ENCODE results near the gene PRKAR1B.

The PRKAR1B gene

DNA sequence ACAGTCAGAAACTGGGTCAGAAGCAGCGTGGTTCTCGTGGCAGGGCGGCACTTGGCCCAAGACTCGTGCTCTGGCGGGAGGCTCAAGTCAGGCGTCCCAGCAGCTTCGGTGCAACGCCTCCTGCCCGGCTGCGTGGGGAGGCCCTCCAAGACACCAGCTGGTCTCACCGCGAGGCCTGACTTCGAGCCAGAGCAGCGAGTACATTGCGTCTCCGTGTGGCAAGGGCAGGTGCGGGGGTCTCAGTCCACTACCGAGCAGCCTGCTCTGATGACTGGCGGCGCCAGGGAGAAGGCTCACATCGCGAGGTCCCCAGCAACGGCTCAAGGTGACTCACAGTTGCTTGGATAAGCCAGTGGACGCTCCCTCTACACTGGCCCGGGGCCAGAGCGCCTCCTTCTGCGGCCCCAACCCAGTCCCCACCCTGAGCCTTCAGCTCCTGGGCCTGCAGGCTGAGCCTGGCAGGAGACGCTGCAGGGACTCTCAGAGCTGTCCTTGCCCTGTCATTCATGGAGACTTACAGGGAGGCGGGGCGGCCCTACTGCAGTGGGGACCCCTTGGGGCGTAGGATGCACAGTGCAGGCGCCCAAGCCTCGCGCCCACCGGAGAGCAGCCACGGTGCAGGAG lies 41.9 kb upstream of the PRKAR1B start:
- POLR2A ChIA-PET, result interaction anchor here (0.6 kb wide), 1 partner anchor 108 kb away, joined by 3 read pairs; the partner anchor contains the start of gene GET4
- H3K4me1 ChIP-seq (ENCODE audit: control insufficient read depth, insufficient read depth, low read length), result no peaks in the 10 kb centered on the region
- H3K27ac ChIP-seq (ENCODE audit: extremely low read depth, low read depth, low read length), result no peak overlapping the region

DNA sequence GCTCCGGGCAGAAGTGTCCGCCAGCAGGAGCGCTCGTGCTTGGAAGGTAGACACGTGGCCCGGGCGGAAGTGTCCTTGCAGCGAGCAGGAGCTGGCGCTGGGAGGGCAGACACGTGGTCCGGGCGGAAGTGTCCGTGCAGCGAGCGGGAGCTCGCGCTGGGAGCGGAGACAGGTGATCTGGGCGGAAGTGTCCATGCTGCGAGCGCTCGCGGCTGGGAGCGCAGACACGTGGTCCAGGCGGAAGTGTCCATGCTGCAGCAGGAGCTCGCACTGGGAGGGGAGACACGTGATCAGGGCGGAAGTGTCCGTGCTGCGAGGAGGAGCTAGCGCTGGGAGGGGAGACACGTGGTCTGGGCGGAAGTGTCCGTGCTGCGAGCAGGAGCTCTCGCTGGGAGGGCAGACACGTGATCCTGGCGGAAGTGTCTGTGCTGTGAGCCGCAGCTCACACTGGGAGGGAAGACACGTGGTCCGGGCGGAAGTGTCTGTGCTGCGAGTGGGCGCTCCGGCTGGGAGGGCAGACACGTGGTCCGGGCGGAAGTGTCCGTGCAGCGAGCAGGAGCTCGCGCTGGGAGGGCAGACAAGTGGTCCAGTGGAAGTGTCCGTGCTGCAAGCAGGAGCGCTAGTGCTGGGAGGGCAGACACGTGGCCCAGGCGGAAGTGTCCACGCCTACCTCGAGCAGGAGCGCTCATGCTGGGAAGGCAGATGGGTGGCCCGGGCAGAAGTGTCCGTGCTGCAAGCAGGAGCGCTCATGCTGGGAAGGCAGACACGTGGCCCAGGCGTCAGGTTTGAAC lies 41.1 kb upstream of the PRKAR1B start:
- POLR2A ChIA-PET, result interaction anchor here (0.8 kb wide), 1 partner anchor 428 kb away, joined by 4 read pairs; no protein-coding TSS in a partner anchor
- H3K9me3 ChIP-seq (ENCODE audit: control insufficient read depth, insufficient read depth, low read depth, low read length), result no peaks in the 10 kb centered on the region
- no peaks in the 10 kb centered on the region for H3K4me1 ChIP-seq (ENCODE audit: control insufficient read depth, insufficient read depth, low read length)
- no peak overlapping the region for H3K27ac ChIP-seq (ENCODE audit: extremely low read depth, low read depth, low read length)
- CTCF ChIA-PET, result interaction anchor here (0.6 kb wide), 1 partner anchor 447 kb away, joined by 3 read pairs; no protein-coding TSS in a partner anchor
- no peak overlapping the region for H3K4me3 ChIP-seq (ENCODE audit: low read depth, low read length)
- peaks cover 11 to 57% of the 10 kb centered on the region in 2 experiments; a peak in 2 of 3 replicates for H3K36me3 ChIP-seq (ENCODE audit: control insufficient read depth in 2 of 2, insufficient read depth in 1 of 2, low read length in 2 of 2)
- TF ChIP-seq, protein P1, sequence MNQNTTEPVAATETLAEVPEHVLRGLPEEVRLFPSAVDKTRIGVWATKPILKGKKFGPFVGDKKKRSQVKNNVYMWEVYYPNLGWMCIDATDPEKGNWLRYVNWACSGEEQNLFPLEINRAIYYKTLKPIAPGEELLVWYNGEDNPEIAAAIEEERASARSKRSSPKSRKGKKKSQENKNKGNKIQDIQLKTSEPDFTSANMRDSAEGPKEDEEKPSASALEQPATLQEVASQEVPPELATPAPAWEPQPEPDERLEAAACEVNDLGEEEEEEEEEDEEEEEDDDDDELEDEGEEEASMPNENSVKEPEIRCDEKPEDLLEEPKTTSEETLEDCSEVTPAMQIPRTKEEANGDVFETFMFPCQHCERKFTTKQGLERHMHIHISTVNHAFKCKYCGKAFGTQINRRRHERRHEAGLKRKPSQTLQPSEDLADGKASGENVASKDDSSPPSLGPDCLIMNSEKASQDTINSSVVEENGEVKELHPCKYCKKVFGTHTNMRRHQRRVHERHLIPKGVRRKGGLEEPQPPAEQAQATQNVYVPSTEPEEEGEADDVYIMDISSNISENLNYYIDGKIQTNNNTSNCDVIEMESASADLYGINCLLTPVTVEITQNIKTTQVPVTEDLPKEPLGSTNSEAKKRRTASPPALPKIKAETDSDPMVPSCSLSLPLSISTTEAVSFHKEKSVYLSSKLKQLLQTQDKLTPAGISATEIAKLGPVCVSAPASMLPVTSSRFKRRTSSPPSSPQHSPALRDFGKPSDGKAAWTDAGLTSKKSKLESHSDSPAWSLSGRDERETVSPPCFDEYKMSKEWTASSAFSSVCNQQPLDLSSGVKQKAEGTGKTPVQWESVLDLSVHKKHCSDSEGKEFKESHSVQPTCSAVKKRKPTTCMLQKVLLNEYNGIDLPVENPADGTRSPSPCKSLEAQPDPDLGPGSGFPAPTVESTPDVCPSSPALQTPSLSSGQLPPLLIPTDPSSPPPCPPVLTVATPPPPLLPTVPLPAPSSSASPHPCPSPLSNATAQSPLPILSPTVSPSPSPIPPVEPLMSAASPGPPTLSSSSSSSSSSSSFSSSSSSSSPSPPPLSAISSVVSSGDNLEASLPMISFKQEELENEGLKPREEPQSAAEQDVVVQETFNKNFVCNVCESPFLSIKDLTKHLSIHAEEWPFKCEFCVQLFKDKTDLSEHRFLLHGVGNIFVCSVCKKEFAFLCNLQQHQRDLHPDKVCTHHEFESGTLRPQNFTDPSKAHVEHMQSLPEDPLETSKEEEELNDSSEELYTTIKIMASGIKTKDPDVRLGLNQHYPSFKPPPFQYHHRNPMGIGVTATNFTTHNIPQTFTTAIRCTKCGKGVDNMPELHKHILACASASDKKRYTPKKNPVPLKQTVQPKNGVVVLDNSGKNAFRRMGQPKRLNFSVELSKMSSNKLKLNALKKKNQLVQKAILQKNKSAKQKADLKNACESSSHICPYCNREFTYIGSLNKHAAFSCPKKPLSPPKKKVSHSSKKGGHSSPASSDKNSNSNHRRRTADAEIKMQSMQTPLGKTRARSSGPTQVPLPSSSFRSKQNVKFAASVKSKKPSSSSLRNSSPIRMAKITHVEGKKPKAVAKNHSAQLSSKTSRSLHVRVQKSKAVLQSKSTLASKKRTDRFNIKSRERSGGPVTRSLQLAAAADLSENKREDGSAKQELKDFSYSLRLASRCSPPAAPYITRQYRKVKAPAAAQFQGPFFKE (tag by site-specific recombination; IDR thresholded peaks at IDR 0.05; ENCODE audit: borderline replicate concordance), result no peak
- TF ChIP-seq SP3 (tag by site-specific recombination; IDR thresholded peaks at IDR 0.05) (no peak), ZNF701 (tag by site-specific recombination; IDR thresholded peaks at IDR 0.05) (no peak), MEIS1 (CRISPR knock-in tag; IDR thresholded peaks at IDR 0.05; ENCODE audit: borderline replicate concordance) (no peak), ZNF423 (tag by site-specific recombination; IDR thresholded peaks at IDR 0.05) (no peak), MZF1 (tag by site-specific recombination; IDR thresholded peaks at IDR 0.05; ENCODE audit: borderline replicate concordance) (no peak), ZNF175 (tag by site-specific recombination; IDR thresholded peaks at IDR 0.05) (no peak), ZNF624 (tag by site-specific recombination; IDR thresholded peaks at IDR 0.05) (no peak), ZNF571 (tag by site-specific recombination; IDR thresholded peaks at IDR 0.05) (no peak), ZNF169 (tag by site-specific recombination; IDR thresholded peaks at IDR 0.05) (no peak)
- TF ChIP-seq, protein P2, sequence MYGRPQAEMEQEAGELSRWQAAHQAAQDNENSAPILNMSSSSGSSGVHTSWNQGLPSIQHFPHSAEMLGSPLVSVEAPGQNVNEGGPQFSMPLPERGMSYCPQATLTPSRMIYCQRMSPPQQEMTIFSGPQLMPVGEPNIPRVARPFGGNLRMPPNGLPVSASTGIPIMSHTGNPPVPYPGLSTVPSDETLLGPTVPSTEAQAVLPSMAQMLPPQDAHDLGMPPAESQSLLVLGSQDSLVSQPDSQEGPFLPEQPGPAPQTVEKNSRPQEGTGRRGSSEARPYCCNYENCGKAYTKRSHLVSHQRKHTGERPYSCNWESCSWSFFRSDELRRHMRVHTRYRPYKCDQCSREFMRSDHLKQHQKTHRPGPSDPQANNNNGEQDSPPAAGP (tag by site-specific recombination; IDR thresholded peaks at IDR 0.05), result no peak
- TF ChIP-seq, protein P3, sequence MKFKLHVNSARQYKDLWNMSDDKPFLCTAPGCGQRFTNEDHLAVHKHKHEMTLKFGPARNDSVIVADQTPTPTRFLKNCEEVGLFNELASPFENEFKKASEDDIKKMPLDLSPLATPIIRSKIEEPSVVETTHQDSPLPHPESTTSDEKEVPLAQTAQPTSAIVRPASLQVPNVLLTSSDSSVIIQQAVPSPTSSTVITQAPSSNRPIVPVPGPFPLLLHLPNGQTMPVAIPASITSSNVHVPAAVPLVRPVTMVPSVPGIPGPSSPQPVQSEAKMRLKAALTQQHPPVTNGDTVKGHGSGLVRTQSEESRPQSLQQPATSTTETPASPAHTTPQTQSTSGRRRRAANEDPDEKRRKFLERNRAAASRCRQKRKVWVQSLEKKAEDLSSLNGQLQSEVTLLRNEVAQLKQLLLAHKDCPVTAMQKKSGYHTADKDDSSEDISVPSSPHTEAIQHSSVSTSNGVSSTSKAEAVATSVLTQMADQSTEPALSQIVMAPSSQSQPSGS (tag by site-specific recombination; IDR thresholded peaks at IDR 0.05; ENCODE audit: low read depth), result no peak
- TF ChIP-seq, protein P4, sequence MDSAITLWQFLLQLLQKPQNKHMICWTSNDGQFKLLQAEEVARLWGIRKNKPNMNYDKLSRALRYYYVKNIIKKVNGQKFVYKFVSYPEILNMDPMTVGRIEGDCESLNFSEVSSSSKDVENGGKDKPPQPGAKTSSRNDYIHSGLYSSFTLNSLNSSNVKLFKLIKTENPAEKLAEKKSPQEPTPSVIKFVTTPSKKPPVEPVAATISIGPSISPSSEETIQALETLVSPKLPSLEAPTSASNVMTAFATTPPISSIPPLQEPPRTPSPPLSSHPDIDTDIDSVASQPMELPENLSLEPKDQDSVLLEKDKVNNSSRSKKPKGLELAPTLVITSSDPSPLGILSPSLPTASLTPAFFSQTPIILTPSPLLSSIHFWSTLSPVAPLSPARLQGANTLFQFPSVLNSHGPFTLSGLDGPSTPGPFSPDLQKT (IDR thresholded peaks at IDR 0.05; ENCODE audit: borderline replicate concordance, low read depth, low read length), result no peak

More for the DNA sequence above, 41.9 kb upstream of the PRKAR1B start:
- Histone ChIP-seq H3K36me3 (ENCODE audit: control insufficient read depth in 2 of 2, insufficient read depth in 1 of 2, low read length in 2 of 2) (peaks cover 11 to 52% of the 10 kb centered on the region in 2 experiments; a peak in 2 of 3 replicates), H3K9me3 (ENCODE audit: control insufficient read depth, insufficient read depth, low read depth, low read length) (no peaks in the 10 kb centered on the region), H3K4me3 (ENCODE audit: low read depth, low read length) (no peak overlapping the region)
- CTCF ChIA-PET, result interaction anchor here (0.6 kb wide), 1 partner anchor 448 kb away, joined by 3 read pairs; no protein-coding TSS in a partner anchor
- TF ChIP-seq, protein P5, sequence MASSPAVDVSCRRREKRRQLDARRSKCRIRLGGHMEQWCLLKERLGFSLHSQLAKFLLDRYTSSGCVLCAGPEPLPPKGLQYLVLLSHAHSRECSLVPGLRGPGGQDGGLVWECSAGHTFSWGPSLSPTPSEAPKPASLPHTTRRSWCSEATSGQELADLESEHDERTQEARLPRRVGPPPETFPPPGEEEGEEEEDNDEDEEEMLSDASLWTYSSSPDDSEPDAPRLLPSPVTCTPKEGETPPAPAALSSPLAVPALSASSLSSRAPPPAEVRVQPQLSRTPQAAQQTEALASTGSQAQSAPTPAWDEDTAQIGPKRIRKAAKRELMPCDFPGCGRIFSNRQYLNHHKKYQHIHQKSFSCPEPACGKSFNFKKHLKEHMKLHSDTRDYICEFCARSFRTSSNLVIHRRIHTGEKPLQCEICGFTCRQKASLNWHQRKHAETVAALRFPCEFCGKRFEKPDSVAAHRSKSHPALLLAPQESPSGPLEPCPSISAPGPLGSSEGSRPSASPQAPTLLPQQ (tag by site-specific recombination; IDR thresholded peaks at IDR 0.05), result no peak
- TF ChIP-seq ZNF394 (tag by site-specific recombination; IDR thresholded peaks at IDR 0.05; ENCODE audit: borderline replicate concordance) (no peak), ZNF473 (tag by site-specific recombination; IDR thresholded peaks at IDR 0.05) (no peak), ZBTB17 (tag by site-specific recombination; IDR thresholded peaks at IDR 0.05) (no peak), KLF7 (tag by site-specific recombination; IDR thresholded peaks at IDR 0.05; ENCODE audit: borderline replicate concordance) (no peak), HOXA7 (CRISPR knock-in tag; IDR thresholded peaks at IDR 0.05; ENCODE audit: borderline replicate concordance) (no peak), ZNF324 (tag by site-specific recombination; IDR thresholded peaks at IDR 0.05) (no peak), TRIM28 (IDR thresholded peaks at IDR 0.05; ENCODE audit: borderline replicate concordance, low read length) (no peak), SP3 (tag by site-specific recombination; IDR thresholded peaks at IDR 0.05) (no peak), HOXC10 (CRISPR knock-in tag; IDR thresholded peaks at IDR 0.05) (no peak)
- TF ChIP-seq, protein P6, sequence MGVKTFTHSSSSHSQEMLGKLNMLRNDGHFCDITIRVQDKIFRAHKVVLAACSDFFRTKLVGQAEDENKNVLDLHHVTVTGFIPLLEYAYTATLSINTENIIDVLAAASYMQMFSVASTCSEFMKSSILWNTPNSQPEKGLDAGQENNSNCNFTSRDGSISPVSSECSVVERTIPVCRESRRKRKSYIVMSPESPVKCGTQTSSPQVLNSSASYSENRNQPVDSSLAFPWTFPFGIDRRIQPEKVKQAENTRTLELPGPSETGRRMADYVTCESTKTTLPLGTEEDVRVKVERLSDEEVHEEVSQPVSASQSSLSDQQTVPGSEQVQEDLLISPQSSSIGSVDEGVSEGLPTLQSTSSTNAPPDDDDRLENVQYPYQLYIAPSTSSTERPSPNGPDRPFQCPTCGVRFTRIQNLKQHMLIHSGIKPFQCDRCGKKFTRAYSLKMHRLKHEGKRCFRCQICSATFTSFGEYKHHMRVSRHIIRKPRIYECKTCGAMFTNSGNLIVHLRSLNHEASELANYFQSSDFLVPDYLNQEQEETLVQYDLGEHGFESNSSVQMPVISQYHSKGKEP (tag by site-specific recombination; IDR thresholded peaks at IDR 0.05), result no peak
